GM04503 (cell line): Measurements from ENCODE around the gene RAB8B.
A peak's percentile ranks its signal among the peaks of the same experiment; 100 is the strongest.
"Not testable (repeated sequence)": the region's sequence is repeated elsewhere in the genome, so short reads cannot be mapped to it uniquely, and the experiment has no call there.

Source experiments
- DNase-seq: peaks from one replicate; pipeline ENCODE4 v3.0.0-alpha.2; 2012; ENCODE audit warnings: low read depth

The RAB8B gene

GRCh38 chr15:63237086-63237485 lies 47.7 kb downstream of the RAB8B start:
- DNase-seq = not testable (repeated sequence)

DNA sequence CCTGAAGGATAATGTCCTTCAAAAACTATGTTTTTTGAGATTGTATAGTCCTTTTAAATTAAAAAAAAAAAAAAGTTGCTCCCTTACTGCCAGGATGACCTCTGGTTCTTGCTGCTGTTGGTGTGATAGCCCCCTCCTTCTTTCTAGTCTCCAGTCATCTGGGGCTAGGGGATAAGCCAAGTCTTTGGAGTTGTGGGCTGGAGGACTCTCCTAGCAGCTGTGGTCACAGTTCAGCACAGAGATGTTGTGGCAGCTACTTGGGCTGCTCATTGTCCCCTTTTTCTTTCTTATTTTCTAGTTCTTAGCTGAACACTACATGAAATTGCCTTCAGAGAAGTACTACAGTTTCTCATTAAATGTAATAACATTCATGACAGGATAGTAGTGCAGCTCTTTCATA lies 48.8 kb downstream of the RAB8B start:
- no peak for DNase-seq

DNA sequence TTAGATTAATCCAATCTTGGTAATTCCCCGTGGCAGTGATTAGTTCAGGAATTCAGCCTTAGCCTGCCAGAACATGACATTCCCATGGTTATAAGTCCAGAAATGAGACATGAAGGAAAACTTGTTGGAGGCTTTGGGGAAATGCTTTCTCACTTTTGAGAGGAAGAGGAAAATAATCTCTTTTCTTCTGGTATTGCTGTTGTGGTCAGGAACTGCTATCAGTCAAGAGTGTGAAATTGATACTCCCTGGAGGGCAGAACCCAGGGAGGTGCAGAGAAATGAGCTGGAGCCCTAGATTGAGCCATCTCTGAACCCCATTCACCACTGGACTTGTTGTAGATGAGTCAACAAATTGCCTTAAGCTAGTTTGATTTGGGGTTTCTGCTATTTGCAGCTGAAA lies 49.4 kb downstream of the RAB8B start:
- no peak for DNase-seq

GRCh38 chr15:63240109-63240508 lies 50.7 kb downstream of the RAB8B start:
- no peak for DNase-seq

DNA sequence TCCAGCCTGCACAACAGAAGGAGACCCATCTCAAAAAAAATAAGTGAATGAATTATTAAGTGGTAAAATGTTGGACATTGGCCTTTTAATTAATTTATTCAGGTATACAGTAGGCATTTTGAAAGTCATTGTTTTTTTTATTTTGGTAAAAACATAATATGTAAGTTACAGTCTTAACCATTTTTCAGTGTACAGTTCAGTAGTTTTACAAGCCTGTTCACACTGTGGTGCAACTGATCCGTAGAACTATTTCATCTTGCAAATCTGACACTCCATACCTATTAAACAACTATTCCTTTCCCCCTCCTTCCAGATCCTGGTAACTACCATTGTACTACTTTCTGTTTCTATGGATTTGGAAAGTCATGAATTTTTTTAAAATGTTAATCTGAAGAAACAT lies 51.9 kb downstream of the RAB8B start:
- DNase-seq = no peak

- DNase-seq = peak; percentile 62
These were observed 53.7 kb downstream of the RAB8B start for GRCh38 chr15:63243101-63243500.

DNA sequence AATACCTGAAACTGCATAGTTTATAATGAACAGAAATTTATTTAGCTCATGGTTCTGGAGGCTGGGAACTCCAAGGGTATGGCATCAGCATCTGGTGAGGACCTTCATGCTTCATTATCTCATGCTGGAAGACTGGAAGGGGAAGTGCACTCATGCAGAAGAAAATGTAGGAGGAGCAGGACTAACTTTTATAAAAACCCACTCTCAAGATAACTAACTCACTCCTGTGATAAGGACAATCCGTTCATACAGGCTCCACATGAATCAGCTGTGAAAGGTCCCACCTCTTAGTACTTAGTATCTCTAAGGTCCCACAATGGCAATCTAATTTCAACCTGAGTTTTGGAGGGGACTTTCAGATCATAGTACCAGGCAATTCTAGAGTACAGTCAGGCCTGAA lies 54.4 kb downstream of the RAB8B start:
- no peak for DNase-seq

GRCh38 chr15:63244399-63244798 lies 55.0 kb downstream of the RAB8B start:
- no peak for DNase-seq

DNA sequence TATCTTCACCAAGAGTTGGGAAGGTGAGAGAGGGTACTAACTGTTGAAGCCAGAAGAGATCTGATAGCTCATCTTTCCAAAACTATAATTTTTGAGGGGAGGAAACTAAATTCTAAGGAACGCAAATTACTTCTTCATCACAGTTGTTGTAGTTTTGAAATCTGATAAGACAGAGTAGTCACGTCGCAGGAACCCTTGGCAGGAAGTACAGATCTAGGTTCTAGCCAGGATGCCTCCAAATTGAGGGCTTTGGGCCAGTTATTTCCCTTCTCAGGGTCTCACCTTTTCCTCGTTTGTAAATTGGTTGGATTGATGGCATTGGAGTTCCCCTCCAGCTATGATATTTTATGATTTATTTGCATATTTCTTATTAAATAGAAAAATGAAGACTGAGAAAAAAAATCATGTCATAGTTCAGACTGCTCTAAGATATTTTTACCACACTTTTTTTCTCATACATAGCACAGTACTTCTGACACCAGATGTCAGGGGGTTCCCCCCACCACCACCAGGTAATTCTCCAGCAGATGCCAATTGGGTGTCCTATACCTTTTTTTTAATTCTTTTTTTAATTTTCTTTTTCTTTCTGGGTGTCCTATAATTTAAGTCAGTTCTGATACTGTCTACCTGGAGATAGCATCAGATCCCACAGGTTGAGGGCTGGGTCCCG lies 55.7 kb downstream of the RAB8B start:
- no peak for DNase-seq

DNA sequence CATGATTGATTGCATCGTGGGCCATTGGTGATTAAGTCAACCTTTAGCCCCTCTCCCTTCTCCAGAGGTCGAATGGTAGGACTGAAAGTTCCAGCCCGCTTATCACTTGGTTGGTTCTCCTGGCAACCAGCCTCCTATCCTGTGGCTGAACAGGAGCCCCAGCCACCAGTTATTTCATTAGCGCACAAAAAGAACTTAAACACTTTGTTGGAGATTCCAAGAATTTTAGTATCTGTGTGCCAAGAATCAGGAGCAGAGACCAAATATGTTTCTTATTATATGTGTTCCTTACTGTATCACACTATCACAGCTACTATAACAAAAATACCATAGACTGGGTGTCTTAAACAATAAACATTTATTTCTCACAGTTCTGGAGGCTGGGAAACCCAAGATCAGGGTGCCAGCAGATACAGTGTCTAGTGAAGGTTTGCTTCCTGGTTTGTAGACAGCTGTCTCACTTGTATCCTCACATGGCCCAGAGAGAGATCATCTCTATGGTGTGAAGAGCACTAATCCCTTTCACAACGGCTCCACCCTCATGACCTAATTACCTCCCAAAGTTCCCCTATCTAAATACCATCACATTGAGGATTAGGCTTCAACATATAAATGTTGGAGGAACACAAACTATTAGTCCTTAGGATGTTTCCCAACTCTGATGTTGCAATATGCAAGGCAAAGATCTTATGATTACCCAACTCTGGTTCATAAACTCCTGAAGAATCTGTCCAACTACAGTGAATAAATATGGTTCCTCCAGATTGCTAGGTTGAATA lies 57.5 kb downstream of the RAB8B start:
- peak; percentile 96 for DNase-seq

DNA sequence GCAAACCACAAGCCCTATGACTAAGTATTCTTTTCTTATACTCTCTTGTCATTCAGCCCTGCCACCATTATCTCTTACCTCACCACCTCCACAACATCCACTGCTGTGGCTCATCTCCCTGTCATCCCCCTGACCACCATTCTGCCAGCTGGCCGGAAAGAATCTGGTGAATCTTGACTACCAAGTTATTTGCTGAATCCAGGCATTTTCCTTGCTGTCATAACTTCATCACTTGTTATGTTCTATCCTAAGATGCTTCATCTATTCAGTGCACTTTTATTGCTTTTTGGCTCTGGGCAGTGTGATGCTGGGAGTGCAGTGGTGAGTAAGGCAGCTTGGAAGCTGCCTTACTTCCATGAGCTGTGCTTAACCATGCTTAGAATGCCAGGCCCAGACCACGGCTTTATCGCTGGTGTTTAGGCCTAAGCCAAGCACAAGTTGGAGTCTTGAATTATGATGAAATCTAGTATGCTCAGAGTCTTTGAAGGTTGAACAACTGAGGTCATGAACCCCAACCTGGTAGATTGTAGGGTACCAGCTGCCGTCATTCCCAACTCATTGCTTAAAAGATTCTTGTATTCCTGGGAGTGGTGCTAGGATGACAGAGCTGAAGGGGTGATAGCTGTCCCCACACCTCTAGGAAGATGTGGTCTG lies 61.0 kb downstream of the RAB8B start:
- DNase-seq = peak; percentile 100

DNA sequence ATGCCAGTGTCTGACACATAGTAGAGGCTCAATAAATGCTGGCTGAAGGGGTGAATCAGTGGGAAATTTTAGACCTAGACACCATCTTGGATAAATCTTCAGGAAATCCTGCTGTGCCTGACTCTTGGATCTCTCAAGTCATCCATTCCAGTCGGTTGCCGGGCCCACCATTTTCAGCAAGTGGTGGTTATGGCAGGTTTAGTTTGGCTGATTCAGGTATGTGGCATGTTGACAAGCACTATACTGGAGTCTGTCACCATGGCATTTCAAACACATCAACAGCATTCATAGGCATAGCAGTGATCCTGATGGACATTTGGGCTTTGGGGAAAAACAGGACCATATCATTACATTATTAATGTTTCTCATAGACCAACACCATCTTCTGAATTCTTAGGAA lies 62.3 kb downstream of the RAB8B start:
- no peak for DNase-seq

DNA sequence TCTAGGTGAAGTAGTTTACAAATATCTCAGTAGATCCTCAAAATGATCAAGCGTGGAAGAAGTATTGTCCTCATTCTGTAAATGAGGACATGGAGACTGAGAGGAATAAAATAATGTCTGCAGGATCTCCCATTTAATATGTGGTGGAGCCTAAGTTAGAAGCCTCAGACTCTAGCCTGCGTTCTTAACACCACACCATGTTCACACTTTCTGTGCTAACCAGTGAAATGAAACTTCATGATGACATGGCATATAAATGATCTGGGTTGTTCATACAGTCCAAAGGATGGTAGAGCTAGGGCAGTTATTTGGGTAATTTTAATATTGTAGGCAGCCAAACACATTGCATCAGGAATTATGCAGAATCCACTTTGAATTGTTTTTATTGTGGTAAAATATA lies 62.9 kb downstream of the RAB8B start:
- no peak for DNase-seq

- no peak for DNase-seq
These were observed 65.6 kb downstream of the RAB8B start for GRCh38 chr15:63254991-63255390.

DNA sequence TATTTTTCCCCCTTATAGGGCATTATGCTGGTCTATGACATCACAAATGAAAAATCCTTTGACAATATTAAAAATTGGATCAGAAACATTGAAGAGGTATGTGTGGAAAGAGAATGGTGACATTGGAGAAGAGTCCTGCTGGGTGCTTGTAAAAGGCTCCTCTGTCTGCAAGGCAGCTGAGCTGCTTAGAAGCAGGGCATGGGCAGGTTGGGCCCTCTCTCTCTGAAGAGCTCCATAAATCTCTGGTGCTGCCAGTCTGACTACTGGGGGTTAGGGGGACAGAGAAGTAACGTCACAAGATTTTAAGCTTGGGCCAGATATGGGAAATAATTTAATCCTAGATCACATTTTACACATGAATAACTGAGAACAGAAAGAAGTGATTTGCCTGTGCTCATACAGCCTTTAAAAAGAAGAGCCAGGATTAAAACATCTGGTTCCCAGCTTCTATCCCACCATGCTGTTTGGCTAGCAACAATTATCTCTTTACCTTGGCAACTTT lies 66.1 kb downstream of the RAB8B start:
- DNase-seq = no peak

DNA sequence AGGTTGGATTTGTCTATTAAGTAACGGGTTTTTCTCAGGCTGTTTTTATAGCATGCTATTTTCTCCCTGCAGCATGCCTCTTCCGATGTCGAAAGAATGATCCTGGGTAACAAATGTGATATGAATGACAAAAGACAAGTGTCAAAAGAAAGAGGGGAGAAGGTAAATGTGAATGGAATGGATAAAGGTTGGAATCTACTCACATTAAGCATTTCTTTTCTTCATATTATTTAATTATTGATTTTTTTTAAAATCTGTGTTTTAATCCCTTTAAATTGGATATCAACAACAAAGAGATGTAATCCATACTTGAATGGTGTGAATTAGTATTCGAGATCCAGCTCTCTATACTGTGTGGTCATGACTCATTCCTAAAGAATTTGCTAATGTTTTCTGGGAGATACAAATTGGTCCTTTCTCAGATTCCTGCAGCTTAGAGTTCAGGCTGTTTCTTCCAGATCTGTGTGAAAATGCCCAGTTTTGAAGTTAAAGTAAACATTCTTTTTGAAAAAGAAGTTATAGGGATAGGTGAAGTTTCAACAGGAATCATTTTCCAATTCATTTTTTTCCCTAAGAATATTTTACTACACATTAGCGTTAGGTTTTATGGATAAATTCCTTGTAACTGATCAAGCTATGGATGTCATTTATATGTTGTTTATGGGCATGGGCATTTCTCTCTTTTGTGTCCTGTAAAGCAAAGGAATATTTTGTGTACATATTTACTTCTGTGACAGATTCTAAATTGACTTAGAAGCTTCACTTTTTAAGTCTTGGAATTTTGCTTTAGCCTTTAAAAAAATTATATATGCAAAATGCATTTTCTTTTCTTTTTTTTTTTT lies 67.2 kb downstream of the RAB8B start:
- DNase-seq = peak; percentile 71

DNA sequence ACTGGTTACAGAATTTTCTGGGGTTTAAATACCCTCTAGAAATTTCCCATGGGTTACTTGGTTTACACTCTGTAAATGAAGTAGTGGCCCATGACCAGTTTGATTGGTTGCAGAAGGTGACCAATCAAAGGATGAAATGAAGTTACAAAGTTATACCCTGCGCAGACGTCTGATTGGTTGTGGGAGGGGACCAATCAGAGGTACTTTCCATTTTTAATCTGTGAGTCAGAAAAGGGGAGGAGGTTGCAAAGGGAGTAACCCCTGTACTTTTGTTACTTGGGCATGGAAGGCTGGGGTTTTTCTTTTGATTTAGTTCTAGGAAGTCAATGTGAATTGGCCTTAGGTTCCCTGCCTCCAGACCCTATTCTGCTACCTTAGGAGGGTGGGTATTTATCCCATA lies 69.3 kb downstream of the RAB8B start:
- DNase-seq = no peak

GRCh38 chr15:63260791-63261190 lies 71.4 kb downstream of the RAB8B start:
- no peak for DNase-seq

DNA sequence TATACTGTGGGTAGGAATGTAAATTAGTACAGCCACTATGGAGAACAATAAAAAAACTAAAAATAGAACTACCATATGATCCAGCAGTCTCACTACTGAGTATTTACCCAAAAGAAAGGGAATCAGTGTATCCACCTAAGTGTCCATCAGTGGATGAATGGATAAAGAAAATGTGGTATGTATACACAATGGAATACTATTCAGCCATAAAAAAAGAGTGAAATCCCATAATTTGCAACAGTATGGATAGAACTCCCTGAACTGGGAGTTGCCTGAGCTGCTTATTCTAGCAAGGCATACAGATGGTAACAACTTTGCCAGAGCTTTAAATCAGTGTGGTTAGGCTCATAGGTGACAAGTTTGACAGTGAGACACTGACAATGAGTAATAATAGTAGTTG lies 71.9 kb downstream of the RAB8B start:
- DNase-seq = no peak

DNA sequence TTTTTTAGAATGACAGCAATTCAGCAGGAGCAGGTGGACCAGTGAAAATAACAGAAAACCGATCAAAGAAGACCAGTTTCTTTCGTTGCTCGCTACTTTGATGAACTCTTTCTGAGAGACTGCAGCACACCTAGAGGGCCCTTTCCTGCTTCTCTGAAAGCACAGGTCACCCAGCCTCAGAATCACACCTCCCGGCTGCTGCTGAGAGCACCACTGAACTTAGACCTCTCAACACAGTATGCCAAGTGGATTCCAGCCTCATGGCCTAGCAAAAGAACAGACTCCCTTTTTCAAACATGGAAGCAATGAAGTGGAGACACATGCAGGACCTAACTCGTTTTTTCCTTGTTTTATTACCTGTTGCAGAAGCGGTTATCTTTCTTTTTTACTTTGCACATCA lies 74.1 kb downstream of the RAB8B start:
- DNase-seq = no peak

DNA sequence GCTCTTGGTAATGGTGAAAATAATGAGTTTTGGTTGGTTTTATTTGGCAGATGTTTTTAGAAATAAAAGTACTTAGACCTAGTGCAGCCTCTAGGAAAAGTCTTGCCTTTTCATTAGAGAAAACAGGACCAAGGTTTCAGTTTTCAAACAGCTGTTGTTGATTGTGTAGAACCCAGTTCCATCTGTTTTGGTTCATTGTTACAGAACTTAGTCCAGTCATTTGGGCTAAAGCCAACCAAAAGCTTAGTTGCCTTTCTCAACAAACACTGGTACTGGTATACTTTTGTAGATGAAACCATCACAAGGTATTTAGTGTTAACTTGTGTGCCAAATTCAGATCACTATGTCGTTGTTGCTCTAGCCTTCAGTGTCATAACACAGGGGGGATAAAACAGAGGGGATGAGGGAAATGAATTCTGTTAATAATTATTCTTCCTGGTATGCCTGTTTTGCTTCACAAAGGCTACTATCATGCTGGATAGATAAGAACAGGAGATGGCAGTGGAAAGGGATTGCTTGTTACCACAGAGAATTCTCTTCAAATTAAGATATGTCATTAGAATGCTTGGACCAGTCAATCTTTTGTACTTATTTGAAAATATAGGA lies 75.4 kb downstream of the RAB8B start:
- DNase-seq = no peak

GRCh38 chr15:63274427-63274826 lies 85.0 kb downstream of the RAB8B start:
- DNase-seq = no peak
